Gastrocnemius medialis (tissue), 4 donors: ENCODE data around the gene GTF3C5.

ENCODE experiments used
- POLR2A ChIP-seq, 2 donors: fragments of 450-650 bp; IDR thresholded peaks; one replicate each; pipeline ENCODE4 v1.6.1; 2017; ENCODE audit warnings: antibody characterized with exemption in 2 of 2, mild to moderate bottlenecking in 2 of 2, moderate library complexity in 2 of 2
- TF ChIP-seq, protein P1 (sequence below), 5 experiments: fragments of 450-650 bp in 3 of 5; fragments of 200-600 bp in 2 of 5; sonication (generic) in 2 of 5; IDR thresholded peaks in 4 of 5; conservative IDR thresholded peaks in 1 of 5; 1 replicate in 4 of 5; 2 replicates in 1 of 5; pipeline ENCODE4 v1.5.1; 2016 to 2019; ENCODE audit warnings: antibody characterized with exemption in 5 of 5, mild to moderate bottlenecking in 3 of 5, moderate library complexity in 3 of 5

GRCh38 chr9:133103183-133103986, 72.6 kb downstream of the GTF3C5 start:
- TF ChIP-seq, protein P1, sequence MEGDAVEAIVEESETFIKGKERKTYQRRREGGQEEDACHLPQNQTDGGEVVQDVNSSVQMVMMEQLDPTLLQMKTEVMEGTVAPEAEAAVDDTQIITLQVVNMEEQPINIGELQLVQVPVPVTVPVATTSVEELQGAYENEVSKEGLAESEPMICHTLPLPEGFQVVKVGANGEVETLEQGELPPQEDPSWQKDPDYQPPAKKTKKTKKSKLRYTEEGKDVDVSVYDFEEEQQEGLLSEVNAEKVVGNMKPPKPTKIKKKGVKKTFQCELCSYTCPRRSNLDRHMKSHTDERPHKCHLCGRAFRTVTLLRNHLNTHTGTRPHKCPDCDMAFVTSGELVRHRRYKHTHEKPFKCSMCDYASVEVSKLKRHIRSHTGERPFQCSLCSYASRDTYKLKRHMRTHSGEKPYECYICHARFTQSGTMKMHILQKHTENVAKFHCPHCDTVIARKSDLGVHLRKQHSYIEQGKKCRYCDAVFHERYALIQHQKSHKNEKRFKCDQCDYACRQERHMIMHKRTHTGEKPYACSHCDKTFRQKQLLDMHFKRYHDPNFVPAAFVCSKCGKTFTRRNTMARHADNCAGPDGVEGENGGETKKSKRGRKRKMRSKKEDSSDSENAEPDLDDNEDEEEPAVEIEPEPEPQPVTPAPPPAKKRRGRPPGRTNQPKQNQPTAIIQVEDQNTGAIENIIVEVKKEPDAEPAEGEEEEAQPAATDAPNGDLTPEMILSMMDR (IDR thresholded peaks at IDR 0.05 in 4 of 5, conservative IDR thresholded peaks at IDR 0.05 in 1 of 5): peak; percentile 98 to 100 (median 99)
- no peak for TF ChIP-seq POLR2A (IDR thresholded peaks at IDR 0.05)
